Measurements from ENCODE around the gene TMEM39B.
"Not testable (repeated sequence)": the region's sequence is repeated elsewhere in the genome, so short reads cannot be mapped to it uniquely, and the experiment has no call there.

The TMEM39B gene

DNA sequence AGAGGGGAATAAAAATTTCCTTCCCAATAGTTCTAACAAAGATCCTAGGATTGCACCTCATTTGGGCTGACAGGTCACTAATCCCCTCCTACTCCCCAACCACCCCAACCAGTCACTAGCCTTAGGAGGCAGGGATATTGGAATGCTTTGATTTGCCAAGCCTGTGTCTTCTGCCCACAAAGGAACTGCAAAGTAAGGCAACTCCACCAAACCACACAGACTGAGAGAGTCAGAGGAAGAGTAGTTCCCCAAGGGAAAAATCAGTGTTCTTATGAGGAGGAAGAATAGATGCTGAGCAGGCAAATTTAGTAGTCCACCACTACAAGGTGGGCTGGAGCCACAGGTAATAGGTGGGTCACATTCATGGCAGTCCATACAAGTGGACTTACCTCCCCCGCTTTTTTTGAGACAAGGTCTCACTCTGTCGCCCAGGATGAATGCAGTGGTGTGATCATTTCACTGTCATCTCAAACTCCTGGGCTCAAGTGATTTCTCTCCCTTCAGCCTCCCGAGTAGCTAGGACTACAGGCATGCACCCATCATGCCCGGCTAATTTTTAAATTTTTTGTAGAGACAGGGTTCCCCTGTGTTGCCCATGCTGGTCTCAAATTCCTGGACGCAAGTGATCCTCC, 3.7 kb upstream of the TMEM39B start:
- no peak for DNase-seq (ENCODE audit: low read depth in 4 of 4, low spot score in 1 of 4)

DNA sequence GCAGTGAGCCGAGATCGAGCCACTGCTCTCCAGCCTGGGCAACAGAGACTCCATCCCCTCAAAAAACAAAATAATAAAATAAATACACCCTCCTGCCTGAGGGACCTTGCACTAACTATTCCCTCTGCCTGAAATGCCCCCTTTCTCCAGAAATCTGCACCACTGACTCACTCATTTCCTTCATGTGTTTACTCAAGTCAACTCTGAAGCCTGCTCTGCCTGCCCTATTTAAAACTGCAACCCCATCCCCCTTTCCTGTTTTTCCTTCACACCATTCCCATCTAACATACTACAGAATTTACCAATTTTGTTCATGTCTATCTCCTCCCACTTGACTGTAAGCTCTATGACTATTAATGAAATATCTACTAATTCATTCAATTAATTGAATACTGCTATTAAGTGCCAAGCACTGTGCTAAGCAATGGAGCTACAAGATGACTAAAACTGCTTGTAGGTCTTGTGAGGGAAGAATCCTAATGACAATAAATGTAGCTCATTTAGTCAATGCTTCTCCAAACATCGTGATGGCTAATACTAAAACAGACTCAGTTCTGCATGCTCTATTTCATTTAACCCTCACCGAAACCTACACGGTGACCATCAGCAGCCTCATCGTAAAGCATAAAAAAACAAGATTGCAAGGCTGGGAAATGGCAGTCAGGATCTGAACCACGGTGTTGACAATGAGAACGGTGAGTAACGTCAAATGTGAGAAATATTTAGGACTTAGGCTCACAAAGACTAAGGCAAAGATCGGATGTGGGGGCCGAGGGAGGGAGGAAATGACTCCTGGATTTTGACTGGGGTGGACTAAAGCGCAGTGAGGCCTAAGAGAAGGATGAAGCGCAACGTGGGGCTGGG, 749 bp upstream of the TMEM39B start:
- DNase-seq (ENCODE audit: low read depth in 4 of 4, low spot score in 1 of 4), result peak in 2 of 4 experiments; percentile 6 to 30

DNA sequence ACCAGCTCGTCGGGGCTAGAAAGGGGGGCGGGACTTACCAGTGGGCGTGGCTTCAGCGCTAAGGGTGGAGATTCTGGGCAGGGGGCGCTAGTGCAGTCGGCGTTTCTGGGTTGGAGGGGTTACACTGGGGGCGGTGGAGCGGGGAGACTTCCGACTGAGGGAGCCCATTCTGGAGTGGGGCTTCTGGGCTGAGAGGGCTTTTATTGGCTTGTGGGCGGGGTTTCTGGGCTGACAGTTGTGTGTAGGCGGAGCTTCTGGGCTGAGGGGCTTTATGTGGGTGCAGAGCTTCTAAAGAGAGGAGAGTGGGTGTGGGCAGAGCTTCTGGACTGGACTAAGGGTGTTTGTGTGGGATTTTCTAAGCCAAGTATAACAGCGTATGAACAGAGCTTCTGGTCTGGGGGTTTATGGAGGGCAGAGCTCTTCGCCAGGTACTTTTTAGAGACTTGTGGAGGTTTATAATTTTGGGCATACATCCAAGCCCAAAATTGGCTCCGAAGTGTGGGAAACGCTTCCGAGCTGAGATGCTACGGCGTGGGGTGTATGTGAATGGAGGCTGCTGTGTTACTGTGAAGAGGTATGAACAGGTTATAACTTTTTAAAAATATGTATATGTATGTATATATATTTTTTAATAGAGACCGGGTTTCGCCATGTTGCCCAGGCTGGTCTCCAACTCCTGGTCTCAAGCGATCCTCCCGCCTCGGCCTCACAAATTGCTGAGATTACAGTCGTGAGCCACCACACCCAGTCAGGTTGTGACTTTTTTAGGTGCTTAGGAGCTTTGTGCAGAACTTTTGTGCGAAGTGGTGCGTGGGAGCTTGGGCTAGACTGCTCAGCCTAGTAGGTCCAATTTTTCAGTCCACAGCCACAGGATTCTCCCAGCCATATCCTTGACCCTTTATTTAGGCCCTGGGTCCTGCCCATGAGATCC, 825 bp downstream of the TMEM39B start:
- no peak for DNase-seq (ENCODE audit: low read depth in 4 of 4, low spot score in 1 of 4)

DNA sequence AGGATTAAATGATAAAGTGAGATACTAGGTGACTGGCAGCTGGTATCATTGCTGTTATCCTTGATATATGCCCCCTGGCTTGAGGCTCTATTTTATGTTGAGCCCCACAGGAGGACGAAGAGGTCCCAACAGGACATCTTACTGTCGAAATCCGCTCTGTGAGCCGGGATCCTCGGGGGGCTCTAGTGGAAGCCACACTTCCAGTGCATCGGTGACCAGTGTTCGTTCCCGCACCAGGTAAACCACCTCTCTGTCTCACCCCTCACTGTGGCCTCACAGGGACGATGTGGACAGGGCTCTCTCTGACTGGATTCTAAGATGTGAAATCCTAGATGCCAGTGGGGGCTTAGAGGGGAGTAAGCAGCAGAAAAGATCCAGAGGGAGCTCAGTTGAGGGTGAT, 2.1 kb downstream of the TMEM39B start:
- no peak for DNase-seq (ENCODE audit: low read depth in 4 of 4, low spot score in 1 of 4)

DNA sequence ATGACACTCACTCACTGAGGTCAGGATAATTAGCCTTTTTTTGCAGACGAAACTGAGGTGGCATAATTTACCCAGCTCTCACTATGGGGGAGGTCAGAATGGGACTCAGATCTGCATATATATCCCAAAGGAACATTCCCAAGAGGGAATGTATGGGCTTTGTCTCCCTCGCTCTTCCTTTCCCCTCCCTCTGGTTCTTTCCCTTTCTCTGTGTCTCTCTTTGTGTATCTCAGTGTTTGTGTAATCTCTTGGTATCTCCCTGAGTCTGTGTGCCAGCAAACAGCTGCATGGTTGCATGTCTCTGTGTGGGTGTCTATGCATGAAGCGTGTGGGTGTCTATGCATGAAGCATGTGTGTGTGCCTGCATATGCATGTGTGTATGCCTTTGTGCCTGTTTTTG, 4.7 kb downstream of the TMEM39B start:
- DNase-seq (ENCODE audit: low read depth in 4 of 4, low spot score in 1 of 4), result no peak

DNA sequence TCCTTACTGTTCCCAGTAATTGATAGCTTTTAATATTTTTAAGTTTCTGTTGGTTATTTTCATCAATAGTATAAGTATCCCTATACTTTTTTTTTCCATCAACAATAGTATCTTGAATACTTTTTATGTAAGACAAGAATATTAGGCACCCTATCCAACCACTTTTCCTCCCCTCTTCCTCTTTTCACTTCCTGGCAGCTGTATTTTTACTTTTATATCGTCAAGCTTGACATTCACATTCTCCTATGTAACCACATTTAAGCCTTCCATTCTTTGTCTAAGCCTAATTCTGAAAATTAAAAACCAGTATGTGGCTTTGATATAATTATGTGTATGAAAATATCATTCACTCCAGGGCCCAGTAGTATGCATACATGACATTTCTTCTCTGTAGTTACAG, 9.3 kb downstream of the TMEM39B start:
- no peak for DNase-seq (ENCODE audit: low read depth in 4 of 4, low spot score in 1 of 4)

DNA sequence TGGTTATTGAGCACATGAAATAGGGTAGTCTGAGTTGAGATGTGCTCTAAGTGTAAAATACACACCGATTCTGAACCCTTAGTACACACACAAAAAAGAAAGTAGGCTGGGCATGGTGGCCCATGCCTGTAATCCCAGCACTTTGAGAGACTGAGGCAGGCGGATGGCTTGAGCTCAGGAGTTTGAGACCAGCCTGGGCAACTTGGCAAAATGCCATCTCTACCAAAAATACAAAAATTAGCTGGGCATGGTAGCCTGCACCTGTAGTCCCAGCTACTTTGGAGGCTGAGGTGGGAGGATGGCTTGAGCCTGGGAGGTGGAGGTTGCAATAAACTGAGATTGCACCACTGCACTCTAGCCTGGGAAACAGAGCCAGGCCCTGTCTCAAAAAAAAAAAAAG, 13.6 kb downstream of the TMEM39B start:
- DNase-seq (ENCODE audit: low read depth in 4 of 4, low spot score in 1 of 4), result not testable (repeated sequence)

DNA sequence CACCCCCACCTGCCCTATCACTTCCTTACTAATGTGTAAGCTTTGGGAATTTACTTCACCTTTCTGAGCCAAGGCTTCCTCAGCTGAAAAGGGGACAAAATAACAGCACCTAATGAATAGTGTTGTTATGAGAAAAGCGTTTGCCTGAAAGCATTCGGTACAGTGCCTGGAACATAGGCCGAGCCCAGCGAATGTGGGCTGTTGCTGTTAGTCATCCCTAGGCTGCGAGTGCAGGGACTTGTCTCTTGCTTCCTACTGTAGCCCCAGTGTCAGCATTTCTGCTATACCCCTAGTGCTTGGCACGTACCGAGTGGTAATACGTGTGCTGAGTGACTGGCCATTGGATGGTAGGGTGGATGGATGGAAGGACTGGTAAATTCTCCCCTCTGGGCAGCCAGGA, 18.4 kb downstream of the TMEM39B start:
- DNase-seq (ENCODE audit: low read depth in 4 of 4, low spot score in 1 of 4), result no peak

DNA sequence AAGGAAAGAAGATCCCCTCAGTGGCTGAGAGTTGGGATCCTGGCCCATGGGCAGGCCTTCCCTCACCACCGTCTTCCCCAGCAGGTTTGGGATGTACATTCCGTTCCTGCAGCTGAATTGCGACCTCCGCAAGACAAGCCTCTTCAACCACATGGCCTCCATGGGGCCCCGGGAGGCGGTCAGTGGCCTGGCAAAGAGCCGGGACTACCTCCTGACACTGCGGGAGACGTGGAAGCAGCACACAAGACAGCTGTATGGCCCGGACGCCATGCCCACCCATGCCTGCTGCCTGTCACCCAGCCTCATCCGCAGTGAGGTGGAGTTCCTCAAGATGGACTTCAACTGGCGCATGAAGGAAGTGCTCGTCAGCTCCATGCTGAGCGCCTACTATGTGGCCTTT, 18.9 kb downstream of the TMEM39B start:
- no peak for DNase-seq (ENCODE audit: low read depth in 4 of 4, low spot score in 1 of 4)

DNA sequence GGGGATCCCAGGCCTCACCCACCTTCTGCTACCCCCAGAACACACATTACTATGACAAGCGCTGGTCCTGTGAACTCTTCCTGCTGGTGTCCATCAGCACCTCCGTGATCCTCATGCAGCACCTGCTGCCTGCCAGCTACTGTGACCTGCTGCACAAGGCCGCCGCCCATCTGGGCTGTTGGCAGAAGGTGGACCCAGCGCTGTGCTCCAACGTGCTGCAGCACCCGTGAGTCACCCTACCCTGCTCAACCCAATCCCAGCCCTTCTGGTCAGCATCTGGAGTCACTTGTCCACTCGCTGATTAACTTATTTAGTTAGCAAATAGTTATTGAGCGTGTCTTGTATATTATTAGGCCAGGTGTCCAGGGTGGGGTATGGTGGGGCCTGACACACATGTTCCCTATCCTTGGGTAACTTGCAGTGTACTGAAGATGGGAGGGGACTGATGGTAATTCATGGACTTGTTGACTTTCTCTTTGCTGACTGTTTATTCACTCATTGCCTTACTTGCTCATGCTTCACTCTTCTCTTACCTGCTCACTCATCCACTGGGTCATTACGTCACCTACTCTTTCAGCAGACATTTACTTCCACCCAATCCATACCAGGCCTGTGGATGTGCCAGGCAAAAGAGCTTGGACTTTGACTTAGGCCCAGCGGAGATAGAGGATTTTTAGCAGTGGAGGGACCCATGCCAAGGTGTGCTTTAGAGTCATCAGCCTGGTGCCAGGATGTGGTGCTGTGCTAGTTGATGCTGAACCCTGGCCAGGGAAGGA, 22.2 kb downstream of the TMEM39B start:
- DNase-seq (ENCODE audit: low read depth in 4 of 4, low spot score in 1 of 4), result no peak

DNA sequence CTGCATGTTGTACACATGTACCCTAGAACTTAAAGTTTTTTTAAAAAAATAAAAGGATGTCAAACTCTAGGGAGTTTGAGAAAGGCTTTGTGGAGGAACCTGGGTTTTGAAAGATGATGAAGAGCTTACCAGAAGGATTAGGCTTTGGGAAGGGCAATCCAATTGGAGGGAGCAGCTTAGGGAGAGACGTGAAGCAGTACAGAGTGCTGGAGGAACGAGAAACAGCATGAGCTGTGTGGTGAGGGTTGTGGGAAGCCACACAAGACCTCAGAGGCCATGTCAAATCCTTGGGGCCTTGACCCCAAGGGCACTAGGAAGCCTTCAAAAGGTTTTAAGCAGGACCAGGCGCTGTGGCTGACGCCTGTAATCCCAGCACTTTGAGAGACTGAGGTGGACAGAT, 26.7 kb downstream of the TMEM39B start:
- no peak for DNase-seq (ENCODE audit: low read depth in 4 of 4, low spot score in 1 of 4)

DNA sequence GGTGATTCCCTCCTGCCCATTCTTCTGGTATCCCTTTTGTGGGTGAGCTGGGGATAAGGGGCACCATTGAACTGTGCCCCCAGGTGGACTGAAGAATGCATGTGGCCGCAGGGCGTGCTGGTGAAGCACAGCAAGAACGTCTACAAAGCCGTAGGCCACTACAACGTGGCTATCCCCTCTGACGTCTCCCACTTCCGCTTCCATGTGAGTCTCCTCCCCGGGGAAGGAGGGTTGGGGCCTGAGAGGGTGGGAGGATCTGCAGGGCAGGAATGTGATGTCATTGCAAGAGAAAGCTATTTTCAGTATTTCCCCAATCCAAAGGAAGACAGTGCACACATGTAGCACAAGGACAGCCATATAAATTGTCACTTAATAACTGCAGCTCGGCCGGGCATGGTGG, 27.6 kb downstream of the TMEM39B start:
- no peak for DNase-seq (ENCODE audit: low read depth in 4 of 4, low spot score in 1 of 4)

DNA sequence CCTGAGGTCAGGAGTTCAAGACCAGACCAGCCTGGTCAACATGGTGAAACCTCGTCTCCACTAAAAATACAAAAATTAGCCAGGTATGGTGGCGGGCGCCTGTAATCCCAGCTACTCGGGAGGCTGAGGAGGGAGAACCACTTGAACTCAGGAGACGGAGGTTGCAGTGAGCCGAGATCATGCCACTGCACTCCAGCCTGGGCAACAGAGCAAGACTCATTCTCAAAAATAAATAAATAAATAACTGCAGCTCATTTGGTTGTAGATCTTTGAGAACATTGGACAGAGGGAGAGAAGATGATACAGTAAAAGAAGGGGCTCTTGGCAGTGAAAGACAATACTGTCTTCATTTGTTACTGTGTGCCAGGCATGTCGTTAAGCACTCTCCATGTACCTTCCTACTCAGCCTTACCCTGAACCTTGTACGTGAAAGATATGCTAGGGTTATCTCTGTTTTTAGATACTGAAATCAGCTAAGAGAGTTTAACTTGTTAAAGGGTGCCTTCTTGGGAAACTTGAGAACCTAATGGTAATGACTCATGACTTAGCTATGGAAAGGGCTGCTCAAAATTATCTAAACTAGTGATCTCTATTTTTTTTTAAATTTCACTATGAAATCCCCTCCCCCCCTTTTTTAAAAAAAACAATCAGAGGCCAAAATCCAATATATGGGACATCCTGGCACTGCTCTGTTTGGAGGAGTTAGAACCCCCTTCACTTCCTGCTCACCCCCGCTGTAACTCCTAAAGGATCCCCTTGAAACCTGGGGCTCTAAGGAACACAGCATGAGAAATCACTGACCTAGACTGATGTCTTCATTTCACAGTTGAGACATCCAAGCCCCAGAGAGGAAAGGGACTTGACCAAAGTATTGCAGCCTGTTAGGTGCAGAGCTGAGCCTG, 28.3 kb downstream of the TMEM39B start:
- no peak for DNase-seq (ENCODE audit: low read depth in 4 of 4, low spot score in 1 of 4)

DNA sequence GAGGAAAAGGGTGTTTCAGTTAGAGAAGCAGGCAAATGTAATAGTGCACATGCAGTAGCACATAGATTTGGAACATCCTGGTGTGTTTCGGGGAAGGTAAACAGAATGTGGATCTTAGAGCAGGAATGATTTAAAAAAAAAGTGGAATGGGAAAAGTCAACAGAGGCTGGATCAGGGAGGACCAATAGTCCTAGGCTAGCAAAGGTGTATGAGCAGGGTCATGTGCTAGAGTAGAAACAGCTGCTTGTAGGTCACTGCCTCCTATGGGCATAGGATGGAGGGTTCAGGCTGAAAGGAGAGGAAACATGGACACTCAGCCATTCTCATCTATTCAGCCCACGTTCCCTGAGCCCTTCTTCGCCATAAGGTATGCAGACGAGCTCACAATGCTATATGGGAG, 31.4 kb downstream of the TMEM39B start:
- DNase-seq (ENCODE audit: low read depth in 4 of 4, low spot score in 1 of 4), result no peak

DNA sequence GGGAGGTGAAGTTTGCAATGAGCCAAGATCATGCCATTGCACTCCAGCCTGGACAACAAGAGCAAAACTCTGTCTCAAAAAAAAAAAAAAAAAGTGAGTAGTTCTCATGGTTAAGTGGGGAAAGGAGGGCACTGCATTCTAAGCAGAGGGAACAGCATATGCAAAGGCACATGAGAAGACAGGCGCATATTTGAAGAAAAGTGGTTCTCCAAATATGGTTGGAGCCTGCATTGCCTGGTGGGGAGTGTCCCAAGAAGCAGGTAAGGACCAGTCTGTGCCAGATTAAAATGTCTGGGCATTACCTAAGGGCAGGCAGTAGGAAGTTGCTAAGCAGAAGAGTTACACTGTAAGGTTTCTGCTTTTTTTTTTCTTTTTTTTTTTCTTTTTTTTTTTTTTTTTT, 32.6 kb downstream of the TMEM39B start:
- no peak for DNase-seq (ENCODE audit: low read depth in 4 of 4, low spot score in 1 of 4)

DNA sequence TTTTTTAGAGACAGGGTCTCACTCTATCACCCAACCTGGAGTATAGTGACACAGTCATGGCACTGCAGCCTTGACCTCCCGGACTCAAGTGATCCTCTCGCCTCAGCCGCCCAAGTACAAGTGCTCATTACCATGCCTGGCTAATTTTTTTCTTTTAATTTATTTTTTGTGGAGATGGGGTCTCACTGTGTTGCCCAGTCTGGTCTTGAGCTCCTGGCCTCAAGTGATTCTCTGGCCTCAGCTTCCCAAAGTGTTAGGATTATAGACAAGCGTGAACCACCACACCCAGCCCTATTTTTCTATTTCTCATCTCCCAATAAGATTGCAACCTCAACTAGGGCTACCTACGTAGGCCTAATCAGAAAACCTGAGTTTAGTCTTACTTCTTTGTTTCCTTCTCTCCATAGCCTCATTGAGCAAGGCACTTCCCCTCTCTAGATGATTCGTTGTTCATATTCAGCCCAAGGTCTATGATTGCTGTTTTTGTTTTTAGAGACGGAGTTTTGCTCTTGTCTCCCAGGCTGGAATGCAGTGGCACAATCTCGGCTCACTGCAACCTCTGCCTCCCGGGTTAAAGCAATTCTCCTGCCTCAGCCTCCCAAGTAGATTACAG, 34.0 kb downstream of the TMEM39B start:
- DNase-seq (ENCODE audit: low read depth in 4 of 4, low spot score in 1 of 4), result no peak

DNA sequence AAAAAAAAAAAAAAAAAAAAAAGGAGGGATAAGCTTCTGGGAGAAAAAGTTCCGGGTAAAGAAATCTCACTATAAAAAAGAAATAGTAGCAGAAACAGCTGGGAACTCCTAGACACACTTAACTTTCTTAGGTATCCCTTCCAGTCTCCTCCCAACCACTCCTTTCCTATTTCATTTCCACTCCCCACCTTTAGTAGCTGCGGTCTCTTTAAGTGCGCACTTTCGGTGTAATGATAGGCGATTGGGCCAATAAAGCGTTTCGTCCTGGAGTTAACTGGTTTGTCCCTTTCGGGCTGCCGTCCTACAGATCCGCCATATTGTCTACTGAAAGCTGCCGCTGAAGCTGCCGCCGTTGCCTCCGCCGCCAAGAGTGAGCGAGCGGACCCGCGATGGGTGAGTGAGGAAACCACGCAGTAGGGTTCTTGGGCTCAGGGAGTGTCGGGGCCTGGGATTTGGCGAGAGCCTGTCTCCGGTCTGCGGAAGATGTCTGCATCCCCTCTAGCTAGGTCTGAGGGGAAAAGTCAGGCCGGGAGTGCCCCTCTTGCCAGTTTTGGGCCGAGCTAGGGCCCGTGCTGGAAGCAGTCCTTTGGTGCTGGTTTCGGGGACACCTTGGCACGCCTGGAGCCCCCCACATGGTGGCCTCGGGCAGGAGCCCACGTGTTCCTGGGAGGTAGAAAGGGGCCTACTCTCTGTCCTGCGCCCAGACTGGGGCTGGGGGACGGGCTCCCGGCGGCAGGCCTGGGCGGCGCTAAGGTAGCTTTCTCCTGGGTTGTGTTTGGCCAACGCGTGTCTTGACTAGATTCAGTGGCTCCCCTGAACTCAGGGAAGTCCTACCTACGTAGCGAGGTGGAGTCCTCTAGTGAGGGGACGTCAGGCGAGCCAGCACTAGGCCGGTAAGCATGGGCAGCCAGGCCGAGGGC, 35.3 kb downstream of the TMEM39B start, which contains the start of gene KPNA6:
Gene KPNA6 (plus strand): TSS at position 315 of the 920 bp plus-strand sequence. CDS start 75 bp downstream, at position 390.
- DNase-seq (ENCODE audit: low read depth in 4 of 4, low spot score in 1 of 4), result peak; percentile 63 to 80 (median 70)

DNA sequence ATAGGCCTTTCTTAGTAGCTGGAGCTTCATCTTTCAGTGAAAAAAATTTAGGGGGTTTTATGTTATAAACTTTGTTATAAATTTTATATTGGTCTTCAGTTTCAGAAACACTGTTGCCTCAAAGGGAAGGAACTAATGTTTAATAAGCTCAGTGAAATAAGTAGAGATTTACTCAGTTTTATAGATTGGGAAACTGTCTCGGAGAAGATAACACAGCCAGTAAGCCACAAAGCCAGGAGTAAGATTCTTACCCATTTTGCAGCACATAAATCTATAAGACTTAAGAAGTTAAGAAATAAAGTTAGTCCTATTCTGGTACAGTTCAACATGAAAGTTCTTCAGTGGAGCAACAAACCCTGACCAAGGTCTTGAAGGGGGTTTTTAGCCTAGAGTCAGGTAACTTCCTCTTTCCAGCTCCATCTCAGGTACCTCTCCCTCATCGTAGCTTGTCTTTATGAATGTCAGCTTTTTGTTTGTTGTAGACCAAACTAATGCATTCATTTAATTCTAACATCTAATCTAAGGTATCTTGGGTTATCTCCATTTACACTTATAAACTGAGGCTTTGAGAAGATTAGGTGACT, 38.4 kb downstream of the TMEM39B start:
- no peak for DNase-seq (ENCODE audit: low read depth in 4 of 4, low spot score in 1 of 4)

Data from stimulated activated CD4-positive, alpha-beta T cell treated with anti-CD3 and anti-CD28 coated beads, Interleukin-1b, Interleukin-23, amount 100 ng/mL, for 24 hours (primary cell).